Measurements from ENCODE around the gene TRIM27. TPM values are rescaled to one million over a fixed set of nuclear protein-coding genes. Genes with fewer than 3 reads are reported as not detected.
"Not testable (repeated sequence)": the region's sequence is repeated elsewhere in the genome, so short reads cannot be mapped to it uniquely, and the experiment has no call there.

Gene TRIM27
- total RNA-seq, 1 donor from 2014 or later: 54.5 TPM

- Mint-ChIP-seq H3K4me1 (ENCODE audit: low read depth, unreplicated experiment) (no peaks in the 10 kb centered on the region), H3K27me3 (ENCODE audit: low read depth, unreplicated experiment) (no peaks in the 10 kb centered on the region), H3K27ac (ENCODE audit: unreplicated experiment) (peak overlapping the region; percentile 89), H3K36me3 (ENCODE audit: low read depth, unreplicated experiment) (no peaks in the 10 kb centered on the region), H3K4me3 (ENCODE audit: unreplicated experiment) (peak overlapping the region; percentile 90), H3K9me3 (ENCODE audit: unreplicated experiment) (no peaks in the 10 kb centered on the region)
- H3K9me3 ChIP-seq (ENCODE audit: insufficient read depth, low read depth, low read length): no peaks in the 10 kb centered on the region
- no peaks in the 10 kb centered on the region for H3K79me2 ChIP-seq (ENCODE audit: insufficient read depth, low read length)
- peak overlapping the region; percentile 66 for H3K27ac ChIP-seq (ENCODE audit: low read depth, low read length)
- H2AFZ ChIP-seq (ENCODE audit: low read depth, low read length): peak overlapping the region; percentile 84
- H3K36me3 ChIP-seq (ENCODE audit: insufficient read depth, low read length): no peaks in the 10 kb centered on the region
- peak; percentile 39 for DNase-seq (ENCODE audit: low read depth)
- H3K27me3 ChIP-seq (ENCODE audit: insufficient read depth, low read length): no peaks in the 10 kb centered on the region
- H3K4me1 ChIP-seq (ENCODE audit: insufficient read depth, low read length): no peaks in the 10 kb centered on the region
- H3K4me3 ChIP-seq (ENCODE audit: insufficient read depth, low read depth, low read length): peak overlapping the region; percentile 86
- no peaks in the 10 kb centered on the region for H4K20me1 ChIP-seq (ENCODE audit: insufficient read depth, low read length)
- no peak for FAIRE-seq
- TF ChIP-seq, protein P1, sequence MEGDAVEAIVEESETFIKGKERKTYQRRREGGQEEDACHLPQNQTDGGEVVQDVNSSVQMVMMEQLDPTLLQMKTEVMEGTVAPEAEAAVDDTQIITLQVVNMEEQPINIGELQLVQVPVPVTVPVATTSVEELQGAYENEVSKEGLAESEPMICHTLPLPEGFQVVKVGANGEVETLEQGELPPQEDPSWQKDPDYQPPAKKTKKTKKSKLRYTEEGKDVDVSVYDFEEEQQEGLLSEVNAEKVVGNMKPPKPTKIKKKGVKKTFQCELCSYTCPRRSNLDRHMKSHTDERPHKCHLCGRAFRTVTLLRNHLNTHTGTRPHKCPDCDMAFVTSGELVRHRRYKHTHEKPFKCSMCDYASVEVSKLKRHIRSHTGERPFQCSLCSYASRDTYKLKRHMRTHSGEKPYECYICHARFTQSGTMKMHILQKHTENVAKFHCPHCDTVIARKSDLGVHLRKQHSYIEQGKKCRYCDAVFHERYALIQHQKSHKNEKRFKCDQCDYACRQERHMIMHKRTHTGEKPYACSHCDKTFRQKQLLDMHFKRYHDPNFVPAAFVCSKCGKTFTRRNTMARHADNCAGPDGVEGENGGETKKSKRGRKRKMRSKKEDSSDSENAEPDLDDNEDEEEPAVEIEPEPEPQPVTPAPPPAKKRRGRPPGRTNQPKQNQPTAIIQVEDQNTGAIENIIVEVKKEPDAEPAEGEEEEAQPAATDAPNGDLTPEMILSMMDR (IDR thresholded peaks at IDR 0.05; ENCODE audit: insufficient read depth, low read depth, low read length): no peak
- H3K4me2 ChIP-seq (ENCODE audit: low read length): peak overlapping the region; percentile 92
- H3K9ac ChIP-seq (ENCODE audit: low read length): peak overlapping the region; percentile 84
These were observed 16.6 kb upstream of the TRIM27 start for GRCh38 chr6:28940294-28940857.

GRCh38 chr6:28933069-28933468 is 9.3 kb upstream of the TRIM27 start:
- TF ChIP-seq, protein P1 (IDR thresholded peaks at IDR 0.05; ENCODE audit: insufficient read depth, low read depth, low read length): no peak
- no peak for TF ChIP-seq EZH2 (IDR thresholded peaks at IDR 0.05; ENCODE audit: insufficient read depth, low read length)
- H3K4me3 Mint-ChIP-seq (ENCODE audit: unreplicated experiment): no peak overlapping the region
- FAIRE-seq (no peak), DNase-seq (ENCODE audit: low read depth) (no peak)
- H2AFZ ChIP-seq (ENCODE audit: low read depth, low read length): no peak overlapping the region
- peaks cover 3% of the 10 kb centered on the region for H3K27me3 Mint-ChIP-seq (ENCODE audit: low read depth, unreplicated experiment)
- no peaks in the 10 kb centered on the region for H3K9me3 Mint-ChIP-seq (ENCODE audit: unreplicated experiment)
- H3K9ac ChIP-seq (ENCODE audit: low read length): no peak overlapping the region
- H3K79me2 ChIP-seq (ENCODE audit: insufficient read depth, low read length): no peaks in the 10 kb centered on the region
- no peaks in the 10 kb centered on the region for H3K9me3 ChIP-seq (ENCODE audit: insufficient read depth, low read depth, low read length)
- no peaks in the 10 kb centered on the region for H4K20me1 ChIP-seq (ENCODE audit: insufficient read depth, low read length)
- no peaks in the 10 kb centered on the region for H3K27me3 ChIP-seq (ENCODE audit: insufficient read depth, low read length)
- no peak overlapping the region for H3K27ac Mint-ChIP-seq (ENCODE audit: unreplicated experiment)
- no peaks in the 10 kb centered on the region for H3K4me1 ChIP-seq (ENCODE audit: insufficient read depth, low read length)
- H3K4me3 ChIP-seq (ENCODE audit: insufficient read depth, low read depth, low read length): no peak overlapping the region
- no peaks in the 10 kb centered on the region for H3K4me1 Mint-ChIP-seq (ENCODE audit: low read depth, unreplicated experiment)
- H3K36me3 ChIP-seq (ENCODE audit: insufficient read depth, low read length): no peaks in the 10 kb centered on the region
- H3K27ac ChIP-seq (ENCODE audit: low read depth, low read length): no peak overlapping the region
- no peaks in the 10 kb centered on the region for H3K36me3 Mint-ChIP-seq (ENCODE audit: low read depth, unreplicated experiment)
- no peak overlapping the region for H3K4me2 ChIP-seq (ENCODE audit: low read length)

- no peak overlapping the region for H3K4me2 ChIP-seq (ENCODE audit: low read length)
- DNase-seq (ENCODE audit: low read depth) (no peak), FAIRE-seq (no peak)
- H3K4me1 ChIP-seq (ENCODE audit: insufficient read depth, low read length): no peaks in the 10 kb centered on the region
- no peak overlapping the region for H2AFZ ChIP-seq (ENCODE audit: low read depth, low read length)
- no peak overlapping the region for H3K27ac Mint-ChIP-seq (ENCODE audit: unreplicated experiment)
- H3K9ac ChIP-seq (ENCODE audit: low read length): no peak overlapping the region
- no peaks in the 10 kb centered on the region for H3K36me3 ChIP-seq (ENCODE audit: insufficient read depth, low read length)
- H3K4me3 ChIP-seq (ENCODE audit: insufficient read depth, low read depth, low read length): no peak overlapping the region
- no peaks in the 10 kb centered on the region for H3K79me2 ChIP-seq (ENCODE audit: insufficient read depth, low read length)
- no peak overlapping the region for H3K27ac ChIP-seq (ENCODE audit: low read depth, low read length)
- H4K20me1 ChIP-seq (ENCODE audit: insufficient read depth, low read length): no peaks in the 10 kb centered on the region
- no peaks in the 10 kb centered on the region for H3K9me3 ChIP-seq (ENCODE audit: insufficient read depth, low read depth, low read length)
- no peaks in the 10 kb centered on the region for H3K36me3 Mint-ChIP-seq (ENCODE audit: low read depth, unreplicated experiment)
- no peaks in the 10 kb centered on the region for H3K4me1 Mint-ChIP-seq (ENCODE audit: low read depth, unreplicated experiment)
- H3K4me3 Mint-ChIP-seq (ENCODE audit: unreplicated experiment): no peak overlapping the region
- peaks cover 3% of the 10 kb centered on the region for H3K27me3 Mint-ChIP-seq (ENCODE audit: low read depth, unreplicated experiment)
- H3K9me3 Mint-ChIP-seq (ENCODE audit: unreplicated experiment): no peaks in the 10 kb centered on the region
- no peaks in the 10 kb centered on the region for H3K27me3 ChIP-seq (ENCODE audit: insufficient read depth, low read length)
- TF ChIP-seq, protein P1 (IDR thresholded peaks at IDR 0.05; ENCODE audit: insufficient read depth, low read depth, low read length): no peak
- TF ChIP-seq EZH2 (IDR thresholded peaks at IDR 0.05; ENCODE audit: insufficient read depth, low read length): no peak
These were observed 6.3 kb upstream of the TRIM27 start for GRCh38 chr6:28929887-28930620.

- H3K4me1 ChIP-seq (ENCODE audit: insufficient read depth, low read length); FAIRE-seq; H3K9me3 ChIP-seq (ENCODE audit: insufficient read depth, low read depth, low read length); H3K27ac Mint-ChIP-seq (ENCODE audit: unreplicated experiment); H3K27me3 Mint-ChIP-seq (ENCODE audit: low read depth, unreplicated experiment); H3K36me3 ChIP-seq (ENCODE audit: insufficient read depth, low read length); H4K20me1 ChIP-seq (ENCODE audit: insufficient read depth, low read length); H3K79me2 ChIP-seq (ENCODE audit: insufficient read depth, low read length); DNase-seq (ENCODE audit: low read depth); H3K4me3 ChIP-seq (ENCODE audit: insufficient read depth, low read depth, low read length); H3K36me3 Mint-ChIP-seq (ENCODE audit: low read depth, unreplicated experiment); H2AFZ ChIP-seq (ENCODE audit: low read depth, low read length); H3K9me3 Mint-ChIP-seq (ENCODE audit: unreplicated experiment); H3K27ac ChIP-seq (ENCODE audit: low read depth, low read length); H3K4me3 Mint-ChIP-seq (ENCODE audit: unreplicated experiment); H3K4me1 Mint-ChIP-seq (ENCODE audit: low read depth, unreplicated experiment); H3K27me3 ChIP-seq (ENCODE audit: insufficient read depth, low read length); H3K9ac ChIP-seq (ENCODE audit: low read length); H3K4me2 ChIP-seq (ENCODE audit: low read length): not testable (repeated sequence)
These were observed 5.6 kb upstream of the TRIM27 start for GRCh38 chr6:28929339-28929738.
